Cardiac septum (tissue), 1 donor: Measurements from ENCODE around the gene BAIAP2. TPM values are rescaled to one million over a fixed set of nuclear protein-coding genes. Genes with fewer than 3 reads are reported as not detected.

ENCODE experiments used
- DNase-seq: peaks from one replicate; pipeline ENCODE4 v3.0.0-alpha.2; 2020; ENCODE audit warnings: low spot score
- intact Hi-C: fragments of 100-400 bp; cut with DNase I; formaldehyde crosslinking; loops from one replicate; pipeline ENCODE4 v1.14.0; 2022
- total RNA-seq: library from RNA; stranded (reverse); fragmentation: NEBNext Ultra II Directional; extraction: Animal tissue kit (Norgen Biotek cat#: 25700); gene quantifications from one replicate; pipeline ENCODE4 v1.2.1, GENCODE V29; 2021
- donor health status: DM: no; HTN: no; CAD: no.

BAIAP2 gene
- total RNA-seq, 1 donor from 2014 or later = 9.8 TPM

GRCh38 chr17:81060416-81060815, 25.5 kb downstream of the BAIAP2 start:
- no peak for DNase-seq

GRCh38 chr17:81061027-81061735, 26.2 kb downstream of the BAIAP2 start:
- intact Hi-C loops = no loop called here
- DNase-seq = no peak

More at GRCh38 chr17:81060416-81060815, 25.5 kb downstream of the BAIAP2 start:
- intact Hi-C loops = no loop called here

GRCh38 chr17:81062014-81062780, 27.2 kb downstream of the BAIAP2 start:
- intact Hi-C loops = no loop called here

GRCh38 chr17:81063106-81064093, 28.4 kb downstream of the BAIAP2 start:
- DNase-seq = no peak
- intact Hi-C loops = no loop called here

More at GRCh38 chr17:81062014-81062780, 27.2 kb downstream of the BAIAP2 start:
- no peak for DNase-seq

GRCh38 chr17:81064678-81065475, 29.9 kb downstream of the BAIAP2 start:
- intact Hi-C loops = no loop called here

GRCh38 chr17:81065500-81065899, 30.5 kb downstream of the BAIAP2 start:
- intact Hi-C loops = no loop called here

More at GRCh38 chr17:81064678-81065475, 29.9 kb downstream of the BAIAP2 start:
- no peak for DNase-seq

GRCh38 chr17:81066072-81066471, 31.1 kb downstream of the BAIAP2 start:
- intact Hi-C loops = no loop called here

More at GRCh38 chr17:81065500-81065899, 30.5 kb downstream of the BAIAP2 start:
- no peak for DNase-seq

GRCh38 chr17:81066771-81067315, 31.9 kb downstream of the BAIAP2 start:
- no peak for DNase-seq
- intact Hi-C loops = no loop called here

More at GRCh38 chr17:81066072-81066471, 31.1 kb downstream of the BAIAP2 start:
- no peak for DNase-seq

- intact Hi-C loops = no loop called here
- no peak for DNase-seq
Observed at GRCh38 chr17:81067391-81067811, 32.5 kb downstream of the BAIAP2 start.

- intact Hi-C loops = no loop called here
- no peak for DNase-seq
Observed at GRCh38 chr17:81068411-81069134, 33.6 kb downstream of the BAIAP2 start.

GRCh38 chr17:81069135-81069645, 34.2 kb downstream of the BAIAP2 start:
- no peak for DNase-seq
- intact Hi-C loops = no loop called here

- intact Hi-C loops = no loop called here
- no peak for DNase-seq
Observed at GRCh38 chr17:81070541-81071246, 35.7 kb downstream of the BAIAP2 start.

GRCh38 chr17:81071761-81072741, 37.1 kb downstream of the BAIAP2 start:
- no peak for DNase-seq
- intact Hi-C loops = no loop called here

- no peak for DNase-seq
- intact Hi-C loops = no loop called here
Observed at GRCh38 chr17:81073967-81074839, 39.3 kb downstream of the BAIAP2 start.

- intact Hi-C loops = no loop called here
- DNase-seq = no peak
Observed at GRCh38 chr17:81074875-81075274, 39.9 kb downstream of the BAIAP2 start.
